ENCODE results near the gene BMP8A. TPM values are rescaled to one million over a fixed set of nuclear protein-coding genes. Genes with fewer than 3 reads are reported as not detected.

The BMP8A gene
- total and polyA plus RNA-seq, 4 donors, result 3.0 to 5.0 (median 4.1) TPM

- H3K9me3 ChIP-seq (ENCODE audit: control insufficient read depth, insufficient read depth, low read length), result no peaks in the 10 kb centered on the region
- peaks cover 79% of the 10 kb centered on the region for H3K36me3 ChIP-seq (ENCODE audit: control insufficient read depth, insufficient read depth, low read length)
- no peak overlapping the region for H3K27ac ChIP-seq (ENCODE audit: low read depth, low read length)
- H3K4me1 ChIP-seq (ENCODE audit: control insufficient read depth, insufficient read depth, low read length), result peaks cover 1% of the 10 kb centered on the region
- no peak overlapping the region for H3K4me3 ChIP-seq (ENCODE audit: low read depth, low read length)
- WGBS (ENCODE audit: insufficient coverage), result 96% methylated on average over 4 of the region's 6 CpGs
- no peaks in the 10 kb centered on the region for H3K27me3 ChIP-seq (ENCODE audit: control insufficient read depth, insufficient read depth, low read length)
- no peak for DNase-seq (ENCODE audit: low read depth in 4 of 6, low spot score in 6 of 6)
Measured at GRCh38 chr1:39564941-39565340, 73.5 kb downstream of the BMP8A start.

GRCh38 chr1:39566441-39567137, 75.2 kb downstream of the BMP8A start:
- Histone ChIP-seq H3K4me1 (ENCODE audit: control insufficient read depth, insufficient read depth, low read length) (no peaks in the 10 kb centered on the region), H3K9me3 (ENCODE audit: control insufficient read depth, insufficient read depth, low read length) (no peaks in the 10 kb centered on the region), H3K27me3 (ENCODE audit: control insufficient read depth, insufficient read depth, low read length) (no peaks in the 10 kb centered on the region), H3K27ac (ENCODE audit: low read depth, low read length) (no peak overlapping the region), H3K36me3 (ENCODE audit: control insufficient read depth, insufficient read depth, low read length) (peaks cover 82% of the 10 kb centered on the region), H3K4me3 (ENCODE audit: low read depth, low read length) (no peak overlapping the region)
- DNase-seq (ENCODE audit: low read depth in 4 of 6, low spot score in 6 of 6), result no peak
- WGBS (ENCODE audit: insufficient coverage), result 100% methylated on average over 5 of the region's 5 CpGs

- Histone ChIP-seq H3K27ac (ENCODE audit: low read depth, low read length) (no peak overlapping the region), H3K9me3 (ENCODE audit: control insufficient read depth, insufficient read depth, low read length) (no peaks in the 10 kb centered on the region), H3K4me1 (ENCODE audit: control insufficient read depth, insufficient read depth, low read length) (no peaks in the 10 kb centered on the region), H3K4me3 (ENCODE audit: low read depth, low read length) (no peak overlapping the region), H3K36me3 (ENCODE audit: control insufficient read depth, insufficient read depth, low read length) (peaks cover 78% of the 10 kb centered on the region), H3K27me3 (ENCODE audit: control insufficient read depth, insufficient read depth, low read length) (no peaks in the 10 kb centered on the region)
- WGBS (ENCODE audit: insufficient coverage), result 100% methylated on average over 3 of the region's 3 CpGs
- no peak for DNase-seq (ENCODE audit: low read depth in 4 of 6, low spot score in 6 of 6)
Measured at GRCh38 chr1:39567302-39567701, 75.9 kb downstream of the BMP8A start.

- 100% methylated on average over 2 of the region's 2 CpGs for WGBS (ENCODE audit: insufficient coverage)
- H3K27ac ChIP-seq (ENCODE audit: low read depth, low read length), result no peak overlapping the region
- H3K4me1 ChIP-seq (ENCODE audit: control insufficient read depth, insufficient read depth, low read length), result peaks cover 1% of the 10 kb centered on the region
- H3K27me3 ChIP-seq (ENCODE audit: control insufficient read depth, insufficient read depth, low read length), result no peaks in the 10 kb centered on the region
- peaks cover 75% of the 10 kb centered on the region for H3K36me3 ChIP-seq (ENCODE audit: control insufficient read depth, insufficient read depth, low read length)
- no peaks in the 10 kb centered on the region for H3K9me3 ChIP-seq (ENCODE audit: control insufficient read depth, insufficient read depth, low read length)
- H3K4me3 ChIP-seq (ENCODE audit: low read depth, low read length), result no peak overlapping the region
- no peak for DNase-seq (ENCODE audit: low read depth in 4 of 6, low spot score in 6 of 6)
Measured at GRCh38 chr1:39568208-39568607, 76.8 kb downstream of the BMP8A start.

- H3K27me3 ChIP-seq (ENCODE audit: control insufficient read depth, insufficient read depth, low read length), result no peaks in the 10 kb centered on the region
- no peak overlapping the region for H3K27ac ChIP-seq (ENCODE audit: low read depth, low read length)
- WGBS (ENCODE audit: insufficient coverage), result 90% methylated on average over 2 of the region's 4 CpGs
- peaks cover 71% of the 10 kb centered on the region for H3K36me3 ChIP-seq (ENCODE audit: control insufficient read depth, insufficient read depth, low read length)
- H3K4me3 ChIP-seq (ENCODE audit: low read depth, low read length), result no peak overlapping the region
- no peaks in the 10 kb centered on the region for H3K9me3 ChIP-seq (ENCODE audit: control insufficient read depth, insufficient read depth, low read length)
- DNase-seq (ENCODE audit: low read depth in 4 of 6, low spot score in 6 of 6), result no peak
- H3K4me1 ChIP-seq (ENCODE audit: control insufficient read depth, insufficient read depth, low read length), result peaks cover 7% of the 10 kb centered on the region
Measured at GRCh38 chr1:39569034-39569433, 77.6 kb downstream of the BMP8A start.

DNA sequence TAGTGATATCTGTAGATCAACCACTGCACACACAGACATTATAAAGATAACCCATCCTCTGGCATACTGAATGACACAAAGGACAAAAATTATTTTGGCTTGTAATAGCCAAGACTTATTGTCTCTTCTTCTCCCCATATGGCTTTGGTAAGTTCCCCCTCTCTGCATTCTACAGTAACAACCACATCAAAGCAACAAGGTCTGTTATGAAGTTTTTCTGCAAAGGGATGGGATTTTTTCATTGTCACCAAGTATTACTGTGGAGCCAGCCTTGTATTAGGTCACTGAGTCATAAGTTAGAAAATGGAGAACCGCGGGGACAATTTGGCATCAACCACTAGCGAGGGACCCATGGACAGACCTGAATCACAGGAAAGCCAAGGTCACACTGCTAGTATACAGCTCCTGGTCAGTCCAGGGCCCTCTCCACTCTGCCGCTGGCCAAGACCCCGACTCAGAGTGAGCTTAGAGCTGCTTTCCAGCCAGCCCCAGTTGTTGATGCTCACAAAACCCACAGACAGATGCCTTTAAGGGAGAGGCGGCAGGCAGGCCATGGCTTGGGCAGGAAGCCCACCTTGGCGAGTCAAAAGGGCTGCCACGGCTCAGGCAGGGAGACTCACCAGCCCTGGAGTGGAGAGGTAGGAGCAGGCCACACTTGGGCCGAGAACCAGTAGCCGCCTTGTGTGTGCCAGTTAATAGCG, 79.2 kb downstream of the BMP8A start:
- 96% methylated on average over 11 of the region's 11 CpGs for WGBS (ENCODE audit: insufficient coverage)
- Histone ChIP-seq H3K27ac (ENCODE audit: low read depth, low read length) (no peak overlapping the region), H3K4me1 (ENCODE audit: control insufficient read depth, insufficient read depth, low read length) (peaks cover 20% of the 10 kb centered on the region), H3K36me3 (ENCODE audit: control insufficient read depth, insufficient read depth, low read length) (peaks cover 62% of the 10 kb centered on the region), H3K4me3 (ENCODE audit: low read depth, low read length) (no peak overlapping the region), H3K27me3 (ENCODE audit: control insufficient read depth, insufficient read depth, low read length) (no peaks in the 10 kb centered on the region), H3K9me3 (ENCODE audit: control insufficient read depth, insufficient read depth, low read length) (no peaks in the 10 kb centered on the region)
- DNase-seq (ENCODE audit: low read depth in 4 of 6, low spot score in 6 of 6), result no peak

GRCh38 chr1:39571178-39571483, 79.7 kb downstream of the BMP8A start:
- Histone ChIP-seq H3K9me3 (ENCODE audit: control insufficient read depth, insufficient read depth, low read length) (no peaks in the 10 kb centered on the region), H3K4me1 (ENCODE audit: control insufficient read depth, insufficient read depth, low read length) (peaks cover 21% of the 10 kb centered on the region), H3K36me3 (ENCODE audit: control insufficient read depth, insufficient read depth, low read length) (peaks cover 60% of the 10 kb centered on the region), H3K27me3 (ENCODE audit: control insufficient read depth, insufficient read depth, low read length) (no peaks in the 10 kb centered on the region), H3K27ac (ENCODE audit: low read depth, low read length) (no peak overlapping the region), H3K4me3 (ENCODE audit: low read depth, low read length) (no peak overlapping the region)
- WGBS (ENCODE audit: insufficient coverage), result 95% methylated on average over 9 of the region's 9 CpGs
- no peak for DNase-seq (ENCODE audit: low read depth in 4 of 6, low spot score in 6 of 6)

DNA sequence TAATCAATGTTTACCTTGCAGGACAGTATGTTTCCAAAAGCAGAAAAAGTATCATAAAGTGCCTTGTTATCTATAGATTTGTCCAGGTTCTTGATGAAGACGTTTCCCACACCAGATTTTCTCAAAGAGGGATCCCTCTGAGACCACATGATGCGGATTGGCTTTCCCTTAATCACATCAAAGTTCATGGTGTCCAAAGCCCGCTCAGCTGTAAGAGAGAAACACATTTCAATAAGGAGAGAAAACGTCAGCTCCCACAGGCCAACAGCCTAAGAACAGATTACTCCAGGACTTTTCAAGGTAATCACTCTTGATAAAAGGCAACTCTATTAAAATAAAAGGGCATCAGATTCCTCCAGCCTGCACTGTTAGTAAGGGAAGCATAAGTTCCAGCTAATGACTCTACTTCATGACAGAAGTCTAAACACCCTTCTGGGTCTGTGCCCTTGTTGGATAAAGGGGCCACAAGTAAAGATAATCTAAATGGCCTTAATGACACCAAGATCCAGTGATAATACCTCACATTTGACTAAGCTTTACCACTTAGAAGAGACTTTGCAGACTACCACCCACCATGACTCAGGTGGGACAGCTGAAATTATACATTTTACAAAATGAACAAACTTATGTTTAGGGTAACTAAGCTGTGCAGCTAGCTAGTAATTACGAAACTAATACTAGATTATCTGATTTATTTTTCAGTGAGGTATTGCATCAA, 81.1 kb downstream of the BMP8A start:
- Histone ChIP-seq H3K27ac (ENCODE audit: low read depth, low read length) (no peak overlapping the region), H3K36me3 (ENCODE audit: control insufficient read depth, insufficient read depth, low read length) (peaks cover 48% of the 10 kb centered on the region), H3K27me3 (ENCODE audit: control insufficient read depth, insufficient read depth, low read length) (no peaks in the 10 kb centered on the region), H3K9me3 (ENCODE audit: control insufficient read depth, insufficient read depth, low read length) (no peaks in the 10 kb centered on the region), H3K4me3 (ENCODE audit: low read depth, low read length) (no peak overlapping the region), H3K4me1 (ENCODE audit: control insufficient read depth, insufficient read depth, low read length) (peaks cover 21% of the 10 kb centered on the region)
- DNase-seq (ENCODE audit: low read depth in 4 of 6, low spot score in 6 of 6), result no peak
- no CpG with 5 or more reads among the region's 5 CpGs for WGBS (ENCODE audit: insufficient coverage)

GRCh38 chr1:39573097-39573465, 81.6 kb downstream of the BMP8A start:
- DNase-seq (ENCODE audit: low read depth in 4 of 6, low spot score in 6 of 6), result no peak
- Histone ChIP-seq H3K27ac (ENCODE audit: low read depth, low read length) (no peak overlapping the region), H3K27me3 (ENCODE audit: control insufficient read depth, insufficient read depth, low read length) (no peaks in the 10 kb centered on the region), H3K4me3 (ENCODE audit: low read depth, low read length) (no peak overlapping the region), H3K36me3 (ENCODE audit: control insufficient read depth, insufficient read depth, low read length) (peaks cover 42% of the 10 kb centered on the region), H3K4me1 (ENCODE audit: control insufficient read depth, insufficient read depth, low read length) (peaks cover 21% of the 10 kb centered on the region), H3K9me3 (ENCODE audit: control insufficient read depth, insufficient read depth, low read length) (no peaks in the 10 kb centered on the region)
- no CpG with 5 or more reads among the region's 1 CpG for WGBS (ENCODE audit: insufficient coverage)
